NCI-H2171 (cell line): ENCODE measurements around the gene NEURL1.
"Not testable (repeated sequence)": the region's sequence is repeated elsewhere in the genome, so short reads cannot be mapped to it uniquely, and the experiment has no call there.

ENCODE experiments used
- DNase-seq: peaks from one replicate; lab custom pipeline; 2025; lab: John Stamatoyannopoulos, UW

Gene NEURL1

DNA sequence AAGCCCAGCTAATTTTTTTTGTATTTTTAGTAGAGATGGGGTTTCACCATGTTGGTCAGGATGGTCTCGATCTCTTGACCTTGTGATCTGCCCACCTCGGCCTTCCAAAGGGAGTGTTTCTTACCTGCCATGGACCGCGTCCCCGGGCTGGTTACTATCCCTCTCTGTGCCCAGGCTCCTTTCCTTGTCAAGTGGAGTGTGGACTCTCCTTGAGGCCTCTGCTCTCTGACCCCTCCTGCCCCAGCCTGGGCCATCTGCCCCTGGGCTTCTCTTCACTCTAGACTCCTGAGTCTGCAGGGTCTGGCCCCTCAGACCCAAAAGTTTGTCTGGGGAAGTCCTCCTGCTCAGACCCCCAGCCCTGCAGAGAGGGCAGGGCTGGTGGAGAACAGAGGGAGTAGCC, 20.7 kb downstream of the NEURL1 start:
- DNase-seq, result no peak

DNA sequence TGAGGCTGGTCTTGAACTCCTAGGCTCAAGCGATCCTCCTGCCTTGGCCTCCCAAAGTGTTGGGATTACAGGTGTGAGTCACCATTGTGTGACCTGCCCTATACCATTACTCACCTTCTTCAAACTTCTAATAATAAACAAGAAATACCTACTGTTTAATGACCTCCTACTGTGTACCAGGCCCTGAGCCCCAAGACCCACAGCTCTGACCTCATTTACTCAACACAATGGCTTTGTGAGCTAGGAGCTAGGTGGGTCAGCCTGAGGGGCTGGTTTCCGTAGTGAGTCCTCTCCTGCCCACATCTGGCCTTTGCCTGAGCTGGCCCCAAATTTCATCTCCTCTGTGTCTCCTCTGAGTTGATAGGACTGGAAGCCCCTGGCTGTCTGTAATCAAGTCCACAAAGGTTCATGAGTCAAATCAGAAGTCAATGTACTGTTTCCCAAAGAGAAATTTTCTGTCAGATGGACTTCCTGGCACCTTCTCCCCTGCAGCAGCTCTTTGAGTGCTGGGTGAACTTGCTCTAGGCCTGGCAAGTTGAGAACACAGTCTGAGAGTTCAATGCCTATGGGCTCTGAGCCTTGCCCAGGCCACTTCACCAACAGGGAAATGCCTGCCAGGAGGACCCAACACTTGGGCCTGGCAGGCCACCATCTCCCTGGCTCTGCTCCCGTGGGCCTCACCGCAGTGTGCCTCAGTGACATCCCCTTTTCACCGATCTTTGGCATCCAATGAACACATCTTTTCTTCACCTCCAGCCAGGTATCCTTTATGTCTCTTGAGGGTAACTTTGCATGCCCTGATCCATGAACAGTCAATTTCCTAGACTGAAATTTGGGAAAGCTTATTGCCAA, 24.0 kb downstream of the NEURL1 start:
- no peak for DNase-seq

GRCh38 chr10:103519798-103520197, 26.3 kb downstream of the NEURL1 start:
- DNase-seq, result no peak

- DNase-seq, result not testable (repeated sequence)
Observed at GRCh38 chr10:103522006-103522405, 28.5 kb downstream of the NEURL1 start.

DNA sequence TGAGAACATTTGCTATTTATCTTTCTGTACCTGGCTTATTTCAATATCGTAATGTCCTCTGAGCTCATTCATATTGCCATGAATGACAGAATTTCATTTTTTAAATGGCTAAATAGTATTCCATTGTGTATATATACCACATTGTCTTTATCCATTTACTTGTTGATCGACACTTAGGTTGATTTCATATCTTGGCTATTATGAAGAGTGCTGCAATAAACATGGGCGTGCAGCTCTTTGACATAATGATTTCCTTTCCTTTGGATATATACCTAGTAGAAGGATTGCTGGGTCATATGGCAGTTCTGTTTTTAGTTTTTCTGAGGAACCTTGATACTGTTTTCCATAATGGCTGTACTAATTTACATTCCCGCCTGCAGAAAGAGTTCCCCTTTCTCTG, 30.2 kb downstream of the NEURL1 start:
- no peak for DNase-seq

- no peak for DNase-seq
Observed at GRCh38 chr10:103525901-103526300, 32.4 kb downstream of the NEURL1 start.

- DNase-seq, result not testable (repeated sequence)
Observed at GRCh38 chr10:103527476-103527875, 34.0 kb downstream of the NEURL1 start.

DNA sequence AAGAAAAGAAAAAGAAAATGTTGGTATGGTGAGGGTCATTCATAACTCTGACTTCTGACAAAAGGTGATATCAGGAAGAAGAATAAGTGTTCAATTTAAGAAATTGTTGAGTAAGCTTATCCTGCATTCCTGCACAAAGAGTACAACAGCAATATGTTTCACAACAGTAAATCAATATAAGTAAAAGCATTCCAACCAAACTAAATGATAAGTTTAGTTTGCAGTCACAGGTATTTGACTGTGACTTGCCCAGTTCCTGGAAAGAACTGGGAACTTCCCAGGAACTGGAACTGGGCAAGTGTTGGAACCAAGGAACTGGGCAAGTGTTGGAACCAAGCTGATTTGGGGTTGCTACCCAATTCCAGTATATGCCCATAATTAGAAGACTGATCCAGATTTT, 35.0 kb downstream of the NEURL1 start:
- no peak for DNase-seq

DNA sequence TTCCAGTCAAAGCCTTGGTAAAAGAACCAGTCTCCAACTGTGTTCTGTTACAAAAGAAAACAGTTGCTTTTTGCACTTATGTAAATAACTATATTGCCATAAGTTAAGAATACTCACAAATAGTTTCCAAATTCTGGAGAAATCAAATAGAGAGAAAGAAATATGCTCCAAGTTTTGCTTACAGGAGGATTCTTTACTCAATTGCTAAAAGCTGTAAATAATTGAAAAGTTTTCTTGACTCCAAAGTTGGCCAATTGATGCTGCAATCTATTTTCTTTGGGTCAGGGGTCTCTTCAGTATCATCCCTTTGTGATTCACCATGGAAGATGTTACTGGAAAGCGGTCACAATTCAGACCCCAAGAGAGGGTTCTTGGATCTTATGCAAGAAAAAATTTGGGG, 36.0 kb downstream of the NEURL1 start:
- no peak for DNase-seq

GRCh38 chr10:103533827-103534226, 40.3 kb downstream of the NEURL1 start:
- no peak for DNase-seq

DNA sequence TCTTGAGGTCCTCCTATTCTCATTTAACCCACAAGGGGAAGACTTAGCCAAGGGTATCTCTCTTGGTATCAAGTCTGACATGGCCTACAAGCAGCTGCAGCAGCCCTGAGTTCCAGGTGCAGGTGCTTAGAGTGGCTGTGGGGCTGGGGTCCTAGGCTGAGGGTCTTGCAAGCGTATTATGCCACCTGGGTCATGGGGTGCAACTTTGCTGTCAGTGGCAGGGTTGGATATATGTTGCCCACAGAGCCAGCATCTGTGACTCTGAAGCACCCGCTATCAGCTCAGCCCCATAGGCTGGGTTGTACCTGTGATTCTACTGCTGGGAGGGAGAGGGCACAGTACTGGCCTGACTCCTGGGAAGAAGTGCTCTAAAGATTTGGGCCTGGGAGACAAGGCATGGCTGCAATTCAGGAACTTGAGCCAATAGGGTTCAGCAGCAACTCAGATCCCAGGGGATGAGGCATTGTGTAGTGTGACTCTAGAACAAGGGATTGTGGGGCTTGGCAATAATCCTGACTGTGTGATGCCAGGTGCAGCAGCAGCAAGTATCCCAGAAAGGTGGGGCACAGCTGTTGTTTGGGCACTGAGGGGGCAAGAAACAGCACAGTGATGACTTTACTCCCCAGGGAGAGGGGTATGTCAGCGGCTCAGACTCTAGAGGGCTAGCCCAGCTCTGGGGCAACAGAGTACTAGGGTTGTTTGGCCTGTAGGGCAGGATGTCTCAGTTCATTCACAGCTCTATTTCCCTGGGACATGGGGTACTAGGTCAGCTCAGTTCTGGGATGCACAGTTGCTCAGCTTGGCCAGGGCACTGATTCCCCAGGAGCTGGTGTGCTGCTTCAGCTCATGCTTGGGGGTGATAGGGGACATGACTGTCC, 41.4 kb downstream of the NEURL1 start:
- peak; percentile 87 for DNase-seq

DNA sequence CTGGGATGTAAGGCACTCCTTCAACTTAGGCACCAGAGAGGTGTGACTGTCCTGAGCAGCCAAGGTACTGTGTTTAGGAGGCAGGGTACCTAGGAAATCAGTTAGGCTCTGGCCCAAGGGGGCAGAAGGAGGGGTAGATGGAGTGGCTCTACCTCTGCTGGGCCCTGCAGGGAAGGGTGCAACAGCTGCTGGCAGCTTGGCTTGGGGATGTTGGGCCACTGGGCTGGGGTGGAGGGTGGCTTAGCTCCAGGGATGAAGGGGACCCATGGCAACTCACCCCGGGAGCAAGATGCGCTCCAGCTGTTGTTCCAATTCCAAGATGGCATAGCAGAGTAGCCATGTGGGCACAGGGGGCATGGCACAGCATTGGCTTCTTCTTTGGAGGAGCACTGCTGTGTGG, 42.1 kb downstream of the NEURL1 start:
- DNase-seq, result no peak

DNA sequence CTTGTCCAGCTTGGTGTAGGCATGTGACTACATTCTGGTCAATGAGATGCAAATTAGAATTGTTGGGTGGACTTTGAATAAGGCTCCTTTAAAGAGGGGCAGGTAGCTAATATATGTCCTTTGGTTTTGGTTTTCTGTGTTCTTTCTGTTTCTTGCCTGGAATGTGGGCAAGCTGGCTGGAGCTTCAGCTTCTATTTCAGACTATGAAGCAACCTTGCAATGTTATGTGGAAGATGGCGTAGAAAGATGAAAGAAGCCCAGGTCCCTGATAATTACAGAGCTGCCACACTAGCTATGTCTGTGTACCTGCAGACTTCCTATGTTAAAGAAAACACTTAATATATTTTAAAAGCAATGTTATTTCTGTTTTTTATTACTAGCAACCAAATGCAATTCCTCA, 46.2 kb downstream of the NEURL1 start:
- no peak for DNase-seq

- DNase-seq, result no peak
Observed at GRCh38 chr10:103540722-103541121, 47.2 kb downstream of the NEURL1 start.

- no peak for DNase-seq
Observed at GRCh38 chr10:103541616-103542015, 48.1 kb downstream of the NEURL1 start.

DNA sequence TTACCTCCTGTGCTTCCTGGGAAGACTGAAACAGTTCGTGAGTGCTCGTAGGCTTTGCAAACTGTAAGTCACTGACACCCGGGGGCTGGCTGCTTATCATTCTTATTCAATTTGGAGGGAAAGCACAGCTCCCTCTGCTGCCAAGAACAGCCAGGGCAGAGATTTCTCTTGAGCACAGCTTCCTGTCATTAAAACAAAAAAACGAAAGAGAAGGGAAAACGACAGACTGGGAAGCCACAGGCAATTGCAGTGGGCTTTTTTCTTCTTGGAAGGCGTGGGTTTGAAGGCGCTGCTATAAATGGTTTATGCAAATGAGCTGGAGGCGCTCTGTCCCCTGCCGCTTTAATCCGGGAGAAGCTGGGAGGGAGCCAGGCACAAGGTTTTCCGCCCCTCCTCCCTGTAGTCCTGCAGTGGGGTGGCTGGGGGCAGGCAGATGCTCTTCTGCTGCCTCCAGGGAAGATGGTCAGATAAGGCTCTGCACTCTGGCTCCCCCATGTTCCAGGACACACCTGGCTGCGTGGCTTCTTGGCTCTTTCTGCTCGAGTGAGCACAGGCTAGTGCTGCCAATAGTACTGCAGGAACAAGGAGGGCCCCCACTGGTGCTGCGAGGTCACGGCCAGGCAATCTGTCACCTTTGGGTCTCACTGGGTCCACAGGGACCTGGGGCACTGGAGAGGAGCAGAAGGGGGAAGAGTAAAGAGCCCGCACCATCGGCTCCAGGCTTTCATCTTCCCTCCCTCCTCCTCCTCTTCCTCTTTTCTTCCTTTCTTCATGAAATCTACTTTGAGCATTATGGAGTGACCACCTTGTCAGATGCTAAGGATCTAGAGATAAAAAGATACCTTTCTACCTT, 49.5 kb downstream of the NEURL1 start:
- peak; percentile 76 for DNase-seq

- DNase-seq, result no peak
Observed at GRCh38 chr10:103543617-103544525, 50.4 kb downstream of the NEURL1 start.

GRCh38 chr10:103544657-103545310, 51.3 kb downstream of the NEURL1 start:
- DNase-seq, result no peak

GRCh38 chr10:103545366-103545765, 51.9 kb downstream of the NEURL1 start:
- DNase-seq, result no peak

DNA sequence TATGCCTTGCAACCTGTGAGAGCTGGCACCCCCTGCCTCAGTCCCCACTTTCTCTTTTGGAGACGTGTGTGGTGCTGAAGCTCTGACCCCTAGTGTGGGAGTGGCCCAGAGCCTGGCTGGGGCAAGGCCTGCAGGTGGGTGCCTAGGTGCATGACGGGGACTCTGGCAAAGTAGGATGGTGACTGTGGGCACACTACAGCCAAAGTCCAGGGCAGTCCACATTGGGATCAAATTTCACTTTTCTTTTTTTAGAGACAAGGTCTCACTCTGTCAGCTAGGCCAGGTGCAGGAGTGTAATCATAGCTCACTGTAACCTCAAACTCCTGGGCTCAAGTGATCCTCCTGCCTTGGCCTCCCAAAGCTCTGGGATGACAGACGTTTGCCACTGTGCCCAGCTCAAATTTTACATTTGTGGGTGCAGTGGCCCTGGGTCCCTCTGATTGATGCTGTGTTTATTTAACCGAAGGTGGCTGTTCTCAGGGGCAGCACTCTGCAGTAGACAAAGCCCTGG, 52.3 kb downstream of the NEURL1 start:
- DNase-seq, result no peak
